GM12892 (cell line): Measurements from ENCODE around the gene DNAJC3.
"Not testable (repeated sequence)": the region's sequence is repeated elsewhere in the genome, so short reads cannot be mapped to it uniquely, and the experiment has no call there.

Experiments
- DNase-seq: peaks from one replicate; pipeline ENCODE4 v3.0.0; 2011; ENCODE audit not compliant: insufficient read length
- FAIRE-seq: peaks from 2 replicates; lab custom pipeline; 2011; peaks lifted over from hg19 to GRCh38; lab: Jason Lieb, UNC
- POLR2A ChIP-seq: IDR thresholded peaks from 2 replicates; pipeline ENCODE4 v1.6.1; 2011; ENCODE audit warnings: low read depth, low read length, control low read depth
- POLR2AphosphoS5 ChIP-seq: IDR thresholded peaks from 2 replicates; pipeline ENCODE4 v1.6.1; 2011; ENCODE audit warnings: low read depth, low read length, control low read depth
- TAF1 ChIP-seq: IDR thresholded peaks from 2 replicates; pipeline ENCODE4 v1.6.1; 2011; ENCODE audit warnings: low read depth, mild to moderate bottlenecking, control low read depth, low read length, borderline replicate concordance

DNAJC3 gene

DNA sequence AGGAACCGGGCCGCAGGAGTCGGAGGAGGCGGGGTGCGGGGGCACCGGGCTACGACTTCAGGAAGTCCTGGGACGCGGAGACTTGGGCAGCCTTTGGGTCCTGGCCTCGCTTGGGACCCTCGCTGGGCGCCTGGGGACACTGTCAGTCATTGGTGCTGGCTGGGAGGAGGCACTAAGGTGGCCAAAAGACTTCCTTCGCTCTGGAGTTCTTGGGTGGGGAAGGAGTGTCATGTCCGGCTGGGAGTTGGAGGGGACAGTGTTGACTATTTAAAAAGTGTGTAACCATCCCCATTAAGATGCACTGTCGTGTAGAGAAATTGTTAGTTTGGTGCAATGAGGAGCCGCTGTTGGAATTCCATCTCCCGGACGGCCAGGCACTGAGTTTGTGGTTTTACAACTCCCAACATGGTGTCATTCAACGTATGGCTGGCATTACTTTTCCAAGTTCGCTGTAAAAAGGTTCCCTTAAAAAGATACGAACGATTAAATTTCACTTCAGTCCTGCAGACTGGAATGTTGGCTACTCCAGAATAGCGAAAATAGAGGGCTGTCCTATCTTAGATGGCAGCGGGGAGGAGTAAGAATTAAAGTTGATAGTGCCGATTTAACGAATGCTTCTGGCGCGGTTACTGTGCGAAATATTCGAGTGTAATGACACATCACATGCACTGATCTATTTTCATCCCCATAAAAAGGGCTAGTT lies 776 bp downstream of the DNAJC3 start:
- DNase-seq (no peak), FAIRE-seq (peak; percentile 73)
- no peak for TF ChIP-seq POLR2AphosphoS5
- TF ChIP-seq TAF1 = no peak
- no peak for TF ChIP-seq POLR2A

DNA sequence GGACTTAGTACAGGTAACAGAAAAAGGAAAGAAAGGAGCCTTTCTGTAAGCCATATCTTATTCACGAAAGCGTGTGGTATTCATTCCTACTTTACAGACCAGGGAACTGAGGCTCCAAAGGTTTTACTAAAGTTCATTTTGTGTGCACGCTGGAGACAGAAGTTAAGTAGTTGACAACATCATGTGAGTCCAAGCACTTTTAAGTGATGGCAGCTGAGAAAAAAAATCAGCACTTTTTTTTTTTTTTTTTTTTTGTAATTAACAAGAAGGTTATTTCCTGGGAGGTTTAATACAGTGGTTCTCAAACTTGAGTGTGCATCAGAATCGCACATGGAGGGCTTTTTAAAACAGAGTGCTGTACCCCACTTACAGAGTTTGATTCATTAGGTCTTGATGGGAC lies 2.0 kb downstream of the DNAJC3 start:
- TF ChIP-seq POLR2AphosphoS5 (no peak), TAF1 (no peak), POLR2A (no peak)
- FAIRE-seq (no peak), DNase-seq (no peak)

DNA sequence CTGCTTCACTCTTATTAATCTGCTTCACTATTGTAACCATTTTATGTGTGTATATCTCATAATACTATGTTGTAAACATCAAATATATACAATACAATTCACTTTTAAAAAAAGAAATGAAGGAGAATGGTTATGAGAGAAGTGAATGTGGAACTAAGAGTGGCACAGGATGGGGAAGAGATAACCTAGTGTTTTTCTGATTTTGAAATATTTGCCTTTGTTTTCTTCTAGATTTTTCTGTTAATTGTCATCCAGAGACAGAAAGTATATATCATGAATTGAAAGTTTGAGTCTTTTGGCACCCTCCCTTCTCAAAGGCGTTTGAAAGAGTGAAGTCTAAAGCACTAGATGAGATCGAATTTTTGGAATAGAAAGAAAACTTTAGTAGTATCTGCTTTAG lies 2.8 kb downstream of the DNAJC3 start:
- peak; percentile 40 for FAIRE-seq
- no peak for TF ChIP-seq TAF1
- TF ChIP-seq POLR2AphosphoS5 = no peak
- TF ChIP-seq POLR2A = no peak
- no peak for DNase-seq

DNA sequence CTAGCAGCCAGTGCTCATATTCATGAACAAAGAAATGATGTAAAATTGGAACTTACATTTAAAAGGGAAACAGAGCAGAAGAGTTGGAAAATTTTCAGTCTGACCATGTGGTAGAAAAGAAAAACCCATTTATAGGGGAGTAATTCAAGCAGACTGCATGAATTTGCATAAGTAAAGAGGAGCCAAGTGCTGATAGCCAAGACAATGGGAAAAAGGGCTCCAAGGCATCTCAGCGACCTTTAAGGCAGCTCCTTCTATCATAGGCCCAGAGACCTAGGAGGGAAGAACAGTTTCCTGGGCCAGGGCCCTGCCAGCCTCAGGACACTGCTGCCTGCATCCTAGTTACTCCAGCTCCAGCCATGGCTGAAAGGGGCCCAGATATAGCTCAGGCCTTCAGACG lies 7.5 kb downstream of the DNAJC3 start:
- DNase-seq = no peak
- no peak for TF ChIP-seq POLR2A
- TF ChIP-seq TAF1 = no peak
- TF ChIP-seq POLR2AphosphoS5 = no peak
- FAIRE-seq = no peak

DNA sequence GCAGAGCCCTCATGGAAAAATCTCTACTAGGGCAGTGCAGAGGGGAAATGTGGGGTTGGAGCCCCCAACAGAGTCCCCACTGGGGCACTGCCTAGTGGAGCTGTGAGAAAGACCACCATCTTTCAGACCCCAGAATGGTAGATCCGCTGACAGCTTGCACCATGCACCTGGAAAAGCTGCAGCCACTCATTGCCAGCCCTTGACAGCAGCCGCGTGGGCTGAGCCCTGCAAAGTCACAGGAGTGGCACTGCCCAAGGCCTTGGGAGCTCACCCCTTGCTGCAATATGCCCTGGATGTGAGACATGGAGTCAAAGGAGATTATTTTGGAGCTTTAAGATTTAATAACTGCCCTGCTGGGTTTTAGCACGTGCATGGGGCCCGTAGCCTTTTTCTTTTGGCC lies 8.0 kb downstream of the DNAJC3 start:
- FAIRE-seq, DNase-seq: not testable (repeated sequence)

DNA sequence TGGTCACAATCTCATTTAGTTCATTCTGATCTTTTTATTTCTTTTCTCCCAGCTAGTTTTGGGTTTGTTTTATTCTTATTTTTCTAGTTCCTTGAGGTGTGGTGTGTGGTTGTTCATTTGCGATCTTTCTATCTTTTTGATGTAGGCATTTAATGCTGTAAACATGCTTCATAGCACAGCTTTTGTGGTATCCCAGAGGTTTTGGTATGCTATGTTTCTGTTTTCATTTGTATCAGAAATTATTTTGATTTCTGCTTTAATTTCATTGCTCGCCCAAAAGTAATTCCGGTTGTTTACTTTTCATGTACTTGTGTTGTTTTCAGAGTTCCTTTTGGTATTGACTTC lies 12.6 kb downstream of the DNAJC3 start:
- DNase-seq (no peak), FAIRE-seq (no peak)
- TF ChIP-seq TAF1 = no peak
- no peak for TF ChIP-seq POLR2AphosphoS5
- no peak for TF ChIP-seq POLR2A

DNA sequence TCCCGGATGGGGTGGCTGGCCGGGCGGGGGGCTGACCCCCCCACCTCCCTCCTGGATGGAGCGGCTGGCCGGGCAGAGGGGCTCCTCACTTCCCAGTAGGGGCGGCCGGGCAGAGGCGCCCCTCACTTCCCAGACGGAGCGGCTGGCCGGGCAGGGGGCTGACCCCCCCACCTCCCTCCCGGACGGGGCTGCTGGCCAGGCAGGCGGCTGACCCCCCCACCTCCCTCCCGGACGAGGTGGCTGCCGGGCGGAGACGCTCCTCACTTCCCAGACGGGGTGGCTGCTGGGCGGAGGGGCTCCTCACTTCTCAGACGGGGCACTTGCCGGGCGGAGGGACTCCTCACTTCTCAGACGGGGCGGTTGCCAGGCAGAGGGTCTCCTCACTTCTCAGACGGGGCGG lies 14.0 kb downstream of the DNAJC3 start:
- FAIRE-seq, DNase-seq: not testable (repeated sequence)

DNA sequence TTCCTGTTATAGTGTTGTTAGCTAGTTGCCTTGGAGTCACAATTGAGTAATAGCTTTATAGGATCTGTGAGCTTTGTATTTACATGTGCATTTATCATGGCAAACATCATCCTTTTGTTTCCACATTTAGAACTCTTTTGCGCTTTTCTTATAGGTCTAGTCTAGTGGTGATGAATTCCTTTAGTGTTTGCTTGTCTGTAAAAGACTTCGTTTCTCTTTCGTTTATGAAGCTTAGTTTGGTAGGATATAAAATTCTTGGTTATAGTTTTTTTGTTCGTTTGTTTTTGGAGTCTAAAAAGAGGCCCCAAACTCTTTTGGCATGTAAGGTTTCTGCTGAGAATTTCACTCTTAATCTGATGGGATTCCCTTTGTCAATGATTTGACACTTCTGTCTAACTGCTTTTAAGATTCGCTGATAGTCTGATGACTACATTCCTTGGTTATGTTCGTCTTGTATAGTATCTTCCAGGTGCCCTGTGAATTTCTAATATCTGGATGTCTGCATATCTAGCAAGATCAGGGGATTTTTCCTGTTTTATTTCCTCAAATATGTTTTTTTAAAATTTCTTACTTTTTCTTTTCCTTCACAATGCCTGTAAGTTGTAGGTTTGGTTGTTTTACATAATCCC lies 20.2 kb downstream of the DNAJC3 start:
- no peak for TF ChIP-seq POLR2AphosphoS5
- TF ChIP-seq POLR2A = no peak
- no peak for TF ChIP-seq TAF1
- DNase-seq (no peak), FAIRE-seq (no peak)

DNA sequence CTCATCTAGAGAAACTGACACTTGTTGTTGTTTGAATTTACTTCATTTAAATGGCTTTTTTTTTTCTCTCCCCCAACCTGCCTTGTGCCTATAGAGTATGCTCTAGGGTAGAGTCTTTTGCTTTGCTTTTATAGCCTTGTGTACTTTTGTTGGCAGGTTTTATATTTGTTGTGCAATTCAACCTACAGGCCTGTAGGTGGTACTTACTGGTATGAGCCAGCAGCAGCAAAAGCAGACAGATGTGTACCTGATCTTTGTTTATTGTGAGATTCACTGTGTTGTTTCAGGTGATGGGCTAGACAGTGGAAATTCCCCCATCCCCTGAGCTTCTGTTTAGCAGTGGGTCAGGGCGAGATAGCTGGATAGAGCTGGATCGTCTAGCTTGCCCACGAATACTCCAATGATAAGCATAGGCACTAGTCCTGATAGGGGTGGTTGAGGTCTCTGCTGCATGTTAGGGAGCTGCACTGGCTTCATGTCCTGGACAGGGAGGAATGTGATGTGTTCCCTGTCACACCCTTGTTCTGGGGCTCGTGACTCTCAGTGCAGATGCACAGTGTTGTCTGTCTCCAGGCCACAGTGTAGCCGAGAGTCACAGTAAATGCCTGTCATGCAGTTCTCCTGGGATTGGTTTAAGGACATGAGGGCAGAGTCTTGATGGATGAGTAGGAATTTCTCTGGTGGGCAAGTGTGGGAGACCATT lies 21.3 kb downstream of the DNAJC3 start:
- TF ChIP-seq POLR2AphosphoS5 = no peak
- no peak for TF ChIP-seq POLR2A
- TF ChIP-seq TAF1 = no peak
- DNase-seq (no peak), FAIRE-seq (peak; percentile 81)

DNA sequence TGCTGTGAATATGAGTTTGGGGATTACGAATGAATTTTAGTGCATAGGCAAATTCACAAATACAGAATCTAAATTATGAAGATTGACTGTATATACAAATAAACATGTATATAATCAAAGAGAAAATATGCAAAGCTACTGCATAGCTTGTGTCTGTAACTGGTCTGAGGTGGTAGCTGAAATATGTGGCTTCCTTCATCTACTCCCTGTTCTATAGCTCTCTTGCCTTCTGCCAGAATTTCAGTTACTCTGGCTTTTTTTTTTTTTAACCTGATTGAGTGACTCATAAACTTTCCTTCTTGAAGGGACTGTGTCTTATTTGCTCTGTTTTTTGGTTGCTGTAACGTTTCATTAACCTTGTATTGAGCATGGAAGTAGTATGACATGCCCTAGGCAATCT lies 26.6 kb downstream of the DNAJC3 start:
- DNase-seq = no peak
- TF ChIP-seq TAF1 (no peak), POLR2A (no peak), POLR2AphosphoS5 (no peak)
- FAIRE-seq = no peak

DNA sequence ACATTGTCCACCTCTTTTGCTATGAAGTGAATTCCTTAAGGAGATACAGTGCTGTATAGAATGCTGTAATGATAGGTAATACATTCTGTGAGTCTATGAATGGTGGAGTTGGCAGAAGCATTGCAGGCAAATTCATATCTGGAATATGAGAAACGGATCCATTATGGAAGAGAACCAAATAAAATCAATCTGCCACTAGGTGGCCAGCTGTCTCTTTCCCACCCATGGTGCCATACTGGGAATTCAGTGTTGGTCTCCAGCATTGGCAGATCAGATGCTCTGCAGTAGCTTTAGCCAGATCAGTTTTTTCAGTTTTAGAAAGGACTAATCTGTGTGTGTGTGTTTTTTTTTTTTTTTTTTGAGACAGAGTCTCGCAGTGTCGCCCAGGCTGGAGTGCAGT lies 27.6 kb downstream of the DNAJC3 start:
- TF ChIP-seq TAF1 = no peak
- no peak for TF ChIP-seq POLR2AphosphoS5
- no peak for FAIRE-seq

DNA sequence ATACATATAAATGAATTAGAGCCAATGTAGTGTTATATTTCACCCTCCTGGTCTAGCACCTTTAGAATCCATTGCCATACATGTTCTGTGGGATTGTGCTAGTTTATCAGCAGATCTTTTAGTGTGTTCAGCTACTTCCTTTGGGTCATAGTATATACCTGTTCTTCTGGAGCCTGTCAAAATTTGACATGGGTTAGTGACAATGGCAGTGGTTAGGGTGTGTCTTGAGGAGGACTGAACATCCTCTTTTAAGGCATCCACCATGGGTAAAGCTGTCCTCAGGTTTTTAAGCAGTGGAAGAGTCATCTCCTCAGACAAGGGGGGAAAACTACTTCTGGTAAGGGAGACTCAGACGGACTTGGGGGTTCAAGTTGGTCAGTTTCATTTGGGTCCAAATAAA lies 29.4 kb downstream of the DNAJC3 start:
- DNase-seq (no peak), FAIRE-seq (no peak)
- TF ChIP-seq POLR2AphosphoS5 (no peak), TAF1 (no peak), POLR2A (no peak)

More for the DNA sequence above, 27.6 kb downstream of the DNAJC3 start:
- DNase-seq = no peak
